Nephron (organoid): Measurements from ENCODE around the gene CSTB.

ENCODE experiments used
- H3K27ac Mint-ChIP-seq, 3 experiments: 2 replicates each; pipeline ENCODE4 v1.8.0; 2020; ENCODE audit warnings: mixed read lengths in 3 of 3, mild to moderate bottlenecking in 2 of 3, moderate library complexity in 1 of 3
- H3K27me3 Mint-ChIP-seq: 2 replicates; pipeline ENCODE4 v1.8.0; 2021; ENCODE audit warnings: low read depth, mild to moderate bottlenecking, moderate library complexity, mixed read lengths
- H3K36me3 Mint-ChIP-seq: 2 replicates; pipeline ENCODE4 v1.8.0; 2020; ENCODE audit warnings: low read depth, mixed read lengths
- H3K4me1 Mint-ChIP-seq: 2 replicates; pipeline ENCODE4 v1.8.0; 2020; ENCODE audit warnings: mixed read lengths
- H3K4me3 Mint-ChIP-seq, 3 experiments: 2 replicates each; pipeline ENCODE4 v1.8.0; 2020; ENCODE audit warnings: mild to moderate bottlenecking in 3 of 3, mixed read lengths in 3 of 3, moderate library complexity in 2 of 3
- H3K9me3 Mint-ChIP-seq: 2 replicates; pipeline ENCODE4 v1.8.0; 2020; ENCODE audit warnings: mixed read lengths
- TF ChIP-seq, protein P1 (sequence below), 3 experiments: fragments of 200-600 bp; sonication (generic); IDR thresholded peaks; one replicate each; pipeline ENCODE4 v1.5.0; 2021; ENCODE audit warnings: antibody characterized with exemption in 3 of 3; ENCODE audit not compliant: unreplicated experiment in 3 of 3

The CSTB gene

GRCh38 chr21:43755820-43756594, 20.1 kb downstream of the CSTB start:
- Mint-ChIP-seq H3K4me3 (no peak overlapping the region), H3K4me1 (peaks cover 22% of the 10 kb centered on the region), H3K27ac (peak overlapping the region; percentile 65 to 73 (median 69)), H3K9me3 (no peaks in the 10 kb centered on the region), H3K36me3 (peaks cover 26% of the 10 kb centered on the region), H3K27me3 (no peaks in the 10 kb centered on the region)
- TF ChIP-seq, protein P1, sequence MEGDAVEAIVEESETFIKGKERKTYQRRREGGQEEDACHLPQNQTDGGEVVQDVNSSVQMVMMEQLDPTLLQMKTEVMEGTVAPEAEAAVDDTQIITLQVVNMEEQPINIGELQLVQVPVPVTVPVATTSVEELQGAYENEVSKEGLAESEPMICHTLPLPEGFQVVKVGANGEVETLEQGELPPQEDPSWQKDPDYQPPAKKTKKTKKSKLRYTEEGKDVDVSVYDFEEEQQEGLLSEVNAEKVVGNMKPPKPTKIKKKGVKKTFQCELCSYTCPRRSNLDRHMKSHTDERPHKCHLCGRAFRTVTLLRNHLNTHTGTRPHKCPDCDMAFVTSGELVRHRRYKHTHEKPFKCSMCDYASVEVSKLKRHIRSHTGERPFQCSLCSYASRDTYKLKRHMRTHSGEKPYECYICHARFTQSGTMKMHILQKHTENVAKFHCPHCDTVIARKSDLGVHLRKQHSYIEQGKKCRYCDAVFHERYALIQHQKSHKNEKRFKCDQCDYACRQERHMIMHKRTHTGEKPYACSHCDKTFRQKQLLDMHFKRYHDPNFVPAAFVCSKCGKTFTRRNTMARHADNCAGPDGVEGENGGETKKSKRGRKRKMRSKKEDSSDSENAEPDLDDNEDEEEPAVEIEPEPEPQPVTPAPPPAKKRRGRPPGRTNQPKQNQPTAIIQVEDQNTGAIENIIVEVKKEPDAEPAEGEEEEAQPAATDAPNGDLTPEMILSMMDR (IDR thresholded peaks at IDR 0.05; ENCODE audit: unreplicated experiment in 3 of 3), result no peak

- TF ChIP-seq, protein P1 (IDR thresholded peaks at IDR 0.05; ENCODE audit: unreplicated experiment in 3 of 3), result no peak
- no peaks in the 10 kb centered on the region for H3K9me3 Mint-ChIP-seq
- peaks cover 22% of the 10 kb centered on the region for H3K4me1 Mint-ChIP-seq
- no peak overlapping the region for H3K4me3 Mint-ChIP-seq
- H3K27ac Mint-ChIP-seq, result peak overlapping the region in 1 of 3 experiments; percentile 65
- H3K36me3 Mint-ChIP-seq, result peaks cover 28% of the 10 kb centered on the region
- H3K27me3 Mint-ChIP-seq, result no peaks in the 10 kb centered on the region
Observed at GRCh38 chr21:43754948-43755781, 20.9 kb downstream of the CSTB start.

DNA sequence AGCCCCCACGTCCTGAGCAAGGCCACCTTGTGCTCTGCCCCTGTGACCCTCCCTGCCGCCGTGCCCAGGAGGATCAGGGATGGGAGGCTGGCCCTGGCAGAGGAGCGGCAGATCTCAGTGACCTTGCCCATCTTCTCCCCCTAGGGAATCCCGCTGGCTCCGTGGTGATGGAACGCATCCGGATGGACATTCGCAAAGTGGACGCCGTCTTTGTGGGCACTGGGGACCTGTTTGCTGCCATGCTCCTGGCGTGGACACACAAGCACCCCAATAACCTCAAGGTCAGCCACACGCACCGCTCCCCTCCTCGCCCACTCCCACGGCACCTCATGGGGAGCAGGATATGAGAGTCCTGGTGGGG, 22.7 kb downstream of the CSTB start:
- peaks cover 28% of the 10 kb centered on the region for H3K36me3 Mint-ChIP-seq

GRCh38 chr21:43752758-43753438, 23.2 kb downstream of the CSTB start:
- Mint-ChIP-seq H3K27me3 (no peaks in the 10 kb centered on the region), H3K4me1 (peaks cover 10% of the 10 kb centered on the region), H3K36me3 (peaks cover 26% of the 10 kb centered on the region), H3K9me3 (no peaks in the 10 kb centered on the region), H3K4me3 (no peak overlapping the region), H3K27ac (peak overlapping the region in 1 of 3 experiments; percentile 72)
- TF ChIP-seq, protein P1 (IDR thresholded peaks at IDR 0.05; ENCODE audit: unreplicated experiment in 3 of 3), result no peak

More for the DNA sequence above, 22.7 kb downstream of the CSTB start:
- Mint-ChIP-seq H3K4me1 (peaks cover 16% of the 10 kb centered on the region), H3K4me3 (no peak overlapping the region), H3K27ac (no peak overlapping the region), H3K9me3 (no peaks in the 10 kb centered on the region), H3K27me3 (no peaks in the 10 kb centered on the region)
- TF ChIP-seq, protein P1 (IDR thresholded peaks at IDR 0.05; ENCODE audit: unreplicated experiment in 3 of 3), result no peak

- no peak overlapping the region for H3K4me3 Mint-ChIP-seq
- H3K9me3 Mint-ChIP-seq, result no peaks in the 10 kb centered on the region
- H3K4me1 Mint-ChIP-seq, result peaks cover 6% of the 10 kb centered on the region
- peaks cover 33% of the 10 kb centered on the region for H3K36me3 Mint-ChIP-seq
- no peaks in the 10 kb centered on the region for H3K27me3 Mint-ChIP-seq
- TF ChIP-seq, protein P1 (IDR thresholded peaks at IDR 0.05; ENCODE audit: unreplicated experiment in 3 of 3), result no peak
- no peak overlapping the region for H3K27ac Mint-ChIP-seq
Observed at GRCh38 chr21:43751955-43752591, 24.0 kb downstream of the CSTB start.
